ENCODE measurements around the gene TESK1. TPM values are rescaled to one million over a fixed set of nuclear protein-coding genes. Genes with fewer than 3 reads are reported as not detected.

Gene TESK1
- total RNA-seq, 1 experiment from 2014 or later = 25.5 TPM

- no peak overlapping the region for H3K27ac ChIP-seq
- H4K20me1 ChIP-seq (ENCODE audit: insufficient read depth) = no peaks in the 10 kb centered on the region
- no peaks in the 10 kb centered on the region for H3F3A ChIP-seq (ENCODE audit: insufficient read depth, low read depth)
- no peaks in the 10 kb centered on the region for H3K9me2 ChIP-seq (ENCODE audit: insufficient read depth)
- BruUV-seq (replicated peaks) = no TSS peak
- intact Hi-C loops (cut with micrococcal nuclease; ENCODE audit: unreplicated experiment) = no loop called here
- no peaks in the 10 kb centered on the region for H3K79me2 ChIP-seq (ENCODE audit: low read depth)
- no peak for DNase-seq
- no peaks in the 10 kb centered on the region for H3K4me1 ChIP-seq (replicated peaks; ENCODE audit: insufficient read depth)
- ChIA-PET POLR2A (ENCODE audit: unreplicated experiment) (no interaction called here), CTCF (no interaction called here)
- no peaks in the 10 kb centered on the region; the same call in 1 of the 2 replicates for H3K9me3 ChIP-seq (ENCODE audit: insufficient read depth, low read depth)
- no peaks in the 10 kb centered on the region for H3K27me3 ChIP-seq (ENCODE audit: insufficient read depth, low read depth)
- H3K36me3 ChIP-seq (ENCODE audit: low read depth) = no peaks in the 10 kb centered on the region
- no peak overlapping the region for H2AFZ ChIP-seq
- TF ChIP-seq EZH2 (IDR thresholded peaks at IDR 0.05; ENCODE audit: low read depth) = no peak
- TF ChIP-seq, protein P1, sequence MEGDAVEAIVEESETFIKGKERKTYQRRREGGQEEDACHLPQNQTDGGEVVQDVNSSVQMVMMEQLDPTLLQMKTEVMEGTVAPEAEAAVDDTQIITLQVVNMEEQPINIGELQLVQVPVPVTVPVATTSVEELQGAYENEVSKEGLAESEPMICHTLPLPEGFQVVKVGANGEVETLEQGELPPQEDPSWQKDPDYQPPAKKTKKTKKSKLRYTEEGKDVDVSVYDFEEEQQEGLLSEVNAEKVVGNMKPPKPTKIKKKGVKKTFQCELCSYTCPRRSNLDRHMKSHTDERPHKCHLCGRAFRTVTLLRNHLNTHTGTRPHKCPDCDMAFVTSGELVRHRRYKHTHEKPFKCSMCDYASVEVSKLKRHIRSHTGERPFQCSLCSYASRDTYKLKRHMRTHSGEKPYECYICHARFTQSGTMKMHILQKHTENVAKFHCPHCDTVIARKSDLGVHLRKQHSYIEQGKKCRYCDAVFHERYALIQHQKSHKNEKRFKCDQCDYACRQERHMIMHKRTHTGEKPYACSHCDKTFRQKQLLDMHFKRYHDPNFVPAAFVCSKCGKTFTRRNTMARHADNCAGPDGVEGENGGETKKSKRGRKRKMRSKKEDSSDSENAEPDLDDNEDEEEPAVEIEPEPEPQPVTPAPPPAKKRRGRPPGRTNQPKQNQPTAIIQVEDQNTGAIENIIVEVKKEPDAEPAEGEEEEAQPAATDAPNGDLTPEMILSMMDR (conservative IDR thresholded peaks at IDR 0.05) = no peak
- no peak overlapping the region for H3K4me3 ChIP-seq
- no peak overlapping the region for H3K4me2 ChIP-seq
Observed at GRCh38 chr9:35574578-35575122, 30.4 kb upstream of the TESK1 start.

DNA sequence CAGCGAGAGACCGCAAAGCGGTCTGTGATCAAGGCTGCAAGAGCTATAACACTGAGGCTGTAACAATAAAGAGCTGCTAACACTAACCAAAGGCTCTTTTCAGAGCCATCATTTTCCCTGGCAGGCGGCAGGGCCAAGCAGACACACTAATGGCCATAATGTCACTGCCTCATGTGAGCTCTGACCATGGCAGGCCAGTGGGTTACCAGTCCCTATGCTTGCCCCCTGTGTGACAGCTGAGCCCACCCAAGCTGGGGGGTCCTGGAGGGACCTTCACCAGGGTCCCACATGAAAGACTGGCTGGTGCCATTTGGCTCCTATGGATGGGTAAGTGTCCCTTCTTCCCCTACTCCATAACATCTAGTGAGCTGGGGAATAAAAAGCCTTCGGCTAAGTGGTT, 29.6 kb upstream of the TESK1 start:
- H3K36me3 ChIP-seq (ENCODE audit: low read depth) = no peaks in the 10 kb centered on the region
- H3K79me2 ChIP-seq (ENCODE audit: low read depth) = no peaks in the 10 kb centered on the region
- no peak overlapping the region for H2AFZ ChIP-seq
- intact Hi-C loops (cut with micrococcal nuclease; ENCODE audit: unreplicated experiment) = no loop called here
- DNase-seq = no peak
- H3K9me3 ChIP-seq (ENCODE audit: insufficient read depth, low read depth) = no peaks in the 10 kb centered on the region; the same call in 1 of the 2 replicates
- CTCF ChIA-PET = no interaction called here
- no peaks in the 10 kb centered on the region for H3K4me1 ChIP-seq (replicated peaks; ENCODE audit: insufficient read depth)
- no peaks in the 10 kb centered on the region for H3F3A ChIP-seq (ENCODE audit: insufficient read depth, low read depth)
- H3K27ac ChIP-seq = no peak overlapping the region
- H4K20me1 ChIP-seq (ENCODE audit: insufficient read depth) = no peaks in the 10 kb centered on the region
- no peak for TF ChIP-seq EZH2 (IDR thresholded peaks at IDR 0.05; ENCODE audit: low read depth)
- TF ChIP-seq, protein P1 (conservative IDR thresholded peaks at IDR 0.05) = no peak
- POLR2A ChIA-PET (ENCODE audit: unreplicated experiment) = no interaction called here
- no peaks in the 10 kb centered on the region for H3K27me3 ChIP-seq (ENCODE audit: insufficient read depth, low read depth)
- no peak overlapping the region for H3K4me2 ChIP-seq
- H3K4me3 ChIP-seq = no peak overlapping the region
- BruUV-seq (replicated peaks) = no TSS peak
- H3K9me2 ChIP-seq (ENCODE audit: insufficient read depth) = no peaks in the 10 kb centered on the region

DNA sequence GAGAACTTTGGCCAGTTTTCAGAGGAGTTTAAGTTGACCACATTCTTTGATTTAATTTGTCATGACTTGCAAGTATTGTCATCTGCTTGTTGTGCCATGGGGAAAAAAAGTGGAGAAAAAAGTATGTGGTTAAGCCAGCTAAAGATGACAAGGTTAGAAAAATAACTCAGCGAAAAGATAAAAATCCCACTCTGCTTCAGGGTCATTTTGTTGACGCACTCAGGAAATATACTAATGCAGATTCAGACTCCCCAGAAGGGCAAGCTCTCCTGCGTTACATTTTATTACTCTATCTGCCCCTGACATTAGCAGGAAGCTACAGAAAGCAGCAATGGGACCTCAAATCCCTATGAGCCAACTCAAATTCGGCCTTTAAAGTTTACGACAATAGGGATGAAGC, 27.6 kb upstream of the TESK1 start:
- no peaks in the 10 kb centered on the region for H3K27me3 ChIP-seq (ENCODE audit: insufficient read depth, low read depth)
- POLR2A ChIA-PET (ENCODE audit: unreplicated experiment) = no interaction called here
- no TSS peak for BruUV-seq (replicated peaks)

More for the DNA sequence above, 27.6 kb upstream of the TESK1 start:
- no peaks in the 10 kb centered on the region for H3K36me3 ChIP-seq (ENCODE audit: low read depth)
- no peaks in the 10 kb centered on the region for H3K79me2 ChIP-seq (ENCODE audit: low read depth)
- DNase-seq = no peak
- no peak overlapping the region for H3K4me2 ChIP-seq
- H3K4me3 ChIP-seq = no peak overlapping the region
- CTCF ChIA-PET = no interaction called here
- intact Hi-C loops (cut with micrococcal nuclease; ENCODE audit: unreplicated experiment) = no loop called here
- H2AFZ ChIP-seq = no peak overlapping the region
- H4K20me1 ChIP-seq (ENCODE audit: insufficient read depth) = no peaks in the 10 kb centered on the region
- no peaks in the 10 kb centered on the region for H3F3A ChIP-seq (ENCODE audit: insufficient read depth, low read depth)
- no peaks in the 10 kb centered on the region for H3K4me1 ChIP-seq (replicated peaks; ENCODE audit: insufficient read depth)
- H3K27ac ChIP-seq = no peak overlapping the region
- H3K9me3 ChIP-seq (ENCODE audit: insufficient read depth, low read depth) = no peaks in the 10 kb centered on the region; the same call in 1 of the 2 replicates
- no peaks in the 10 kb centered on the region for H3K9me2 ChIP-seq (ENCODE audit: insufficient read depth)
- TF ChIP-seq EZH2 (IDR thresholded peaks at IDR 0.05; ENCODE audit: low read depth) = no peak
- TF ChIP-seq, protein P1 (conservative IDR thresholded peaks at IDR 0.05) = no peak

All from PC-9 (cell line).